ENCODE data around the gene DROSHA. TPM values are rescaled to one million over a fixed set of nuclear protein-coding genes. Genes with fewer than 3 reads are reported as not detected.
"Not testable (repeated sequence)": the region's sequence is repeated elsewhere in the genome, so short reads cannot be mapped to it uniquely, and the experiment has no call there.

DROSHA gene
- polyA plus RNA-seq, 3 donors from 2014 or later: 8.5 to 20.3 (median 9.3) TPM

GRCh38 chr5:31551878-31552277 is 20.0 kb upstream of the DROSHA start:
- Mint-ChIP-seq H3K27ac (no peak overlapping the region), H3K36me3 (peaks cover 23 to 53% (median 42%) of the 10 kb centered on the region in 3 donors), H3K4me3 (no peak overlapping the region)

GRCh38 chr5:31549114-31549513 is 17.2 kb upstream of the DROSHA start:
- not testable (repeated sequence) for DNase-seq; H3K27me3 Mint-ChIP-seq (ENCODE audit: low read depth in 3 of 3); H3K27ac Mint-ChIP-seq; H3K4me1 Mint-ChIP-seq; H3K9me3 Mint-ChIP-seq; H3K4me3 Mint-ChIP-seq
- peaks cover 31 to 56% (median 45%) of the 10 kb centered on the region in 3 donors for H3K36me3 Mint-ChIP-seq

More at GRCh38 chr5:31551878-31552277, 20.0 kb upstream of the DROSHA start:
- peaks cover 0 to 4% (median 0%) of the 10 kb centered on the region in 3 donors for H3K27me3 Mint-ChIP-seq (ENCODE audit: low read depth in 3 of 3)
- H3K9me3 Mint-ChIP-seq: no peaks in the 10 kb centered on the region
- H3K4me1 Mint-ChIP-seq: no peaks in the 10 kb centered on the region
- no peak for DNase-seq

GRCh38 chr5:31537851-31538250 is 6.0 kb upstream of the DROSHA start:
- H3K27ac Mint-ChIP-seq: no peak overlapping the region
- H3K4me1 Mint-ChIP-seq: peaks cover 19 to 52% of the 10 kb centered on the region in 2 donors
- H3K9me3 Mint-ChIP-seq: no peaks in the 10 kb centered on the region
- no peak overlapping the region for H3K4me3 Mint-ChIP-seq
- peaks cover 0 to 2% (median 0%) of the 10 kb centered on the region in 3 donors for H3K27me3 Mint-ChIP-seq (ENCODE audit: low read depth in 3 of 3)
- DNase-seq: no peak
- H3K36me3 Mint-ChIP-seq: peaks cover 5 to 46% (median 19%) of the 10 kb centered on the region in 3 donors

- H3K36me3 Mint-ChIP-seq: peaks cover 0 to 41% (median 15%) of the 10 kb centered on the region in 3 donors
- peak overlapping the region in 1 of 6 donors; percentile 57 for H3K27ac Mint-ChIP-seq
- no peak for DNase-seq
- H3K4me3 Mint-ChIP-seq: no peak overlapping the region
- H3K4me1 Mint-ChIP-seq: peaks cover 24 to 57% of the 10 kb centered on the region in 2 donors
- H3K27me3 Mint-ChIP-seq (ENCODE audit: low read depth in 3 of 3): peaks cover 0 to 2% (median 1%) of the 10 kb centered on the region in 3 donors
- H3K9me3 Mint-ChIP-seq: no peaks in the 10 kb centered on the region
Measured at GRCh38 chr5:31537349-31537748, 5.5 kb upstream of the DROSHA start.

GRCh38 chr5:31536873-31537272 is 5.0 kb upstream of the DROSHA start:
- H3K4me3 Mint-ChIP-seq: no peak overlapping the region
- H3K9me3 Mint-ChIP-seq: no peaks in the 10 kb centered on the region
- H3K4me1 Mint-ChIP-seq: peaks cover 29 to 62% of the 10 kb centered on the region in 2 donors
- DNase-seq: no peak
- H3K27me3 Mint-ChIP-seq (ENCODE audit: low read depth in 3 of 3): peaks cover 3 to 7% (median 6%) of the 10 kb centered on the region in 3 donors
- peaks cover 0 to 39% (median 15%) of the 10 kb centered on the region in 3 donors for H3K36me3 Mint-ChIP-seq
- peak overlapping the region in 1 of 6 donors; percentile 57 for H3K27ac Mint-ChIP-seq

GRCh38 chr5:31534527-31535046 is 2.7 kb upstream of the DROSHA start:
- H3K4me3 Mint-ChIP-seq: peak overlapping the region in 3 of 5 donors; percentile 36 to 53 (median 52)
- peaks cover 48 to 78% of the 10 kb centered on the region in 2 donors for H3K4me1 Mint-ChIP-seq
- H3K36me3 Mint-ChIP-seq: peaks cover 5 to 30% (median 6%) of the 10 kb centered on the region in 3 donors
- no peak for DNase-seq
- peaks cover 4 to 10% (median 8%) of the 10 kb centered on the region in 3 donors for H3K27me3 Mint-ChIP-seq (ENCODE audit: low read depth in 3 of 3)
- peak overlapping the region in 2 of 6 donors; percentile 56 to 73 for H3K27ac Mint-ChIP-seq
- H3K9me3 Mint-ChIP-seq: no peaks in the 10 kb centered on the region

GRCh38 chr5:31531543-31531887 is 378 bp downstream of the DROSHA start:
- no peaks in the 10 kb centered on the region for H3K9me3 Mint-ChIP-seq
- peaks cover 17 to 40% (median 18%) of the 10 kb centered on the region in 3 donors for H3K36me3 Mint-ChIP-seq
- peak overlapping the region; percentile 95 to 100 (median 99) for H3K4me3 Mint-ChIP-seq
- H3K27me3 Mint-ChIP-seq (ENCODE audit: low read depth in 3 of 3): peaks cover 4 to 13% (median 8%) of the 10 kb centered on the region in 3 donors
- peak overlapping the region; percentile 89 to 97 (median 96) for H3K27ac Mint-ChIP-seq
- no peak for DNase-seq
- peaks cover 46 to 63% of the 10 kb centered on the region in 2 donors for H3K4me1 Mint-ChIP-seq

GRCh38 chr5:31530541-31531265 is 1.2 kb downstream of the DROSHA start:
- no peak for DNase-seq
- Mint-ChIP-seq H3K36me3 (peaks cover 19 to 41% (median 24%) of the 10 kb centered on the region in 3 donors), H3K27ac (peak overlapping the region; percentile 89 to 97 (median 96)), H3K9me3 (no peaks in the 10 kb centered on the region), H3K27me3 (ENCODE audit: low read depth in 3 of 3) (peaks cover 4 to 11% (median 8%) of the 10 kb centered on the region in 3 donors), H3K4me1 (peaks cover 46 to 63% of the 10 kb centered on the region in 2 donors), H3K4me3 (peak overlapping the region; percentile 95 to 100 (median 99))

GRCh38 chr5:31523041-31523440 is 8.9 kb downstream of the DROSHA start:
- Mint-ChIP-seq H3K9me3 (no peaks in the 10 kb centered on the region), H3K36me3 (peaks cover 25 to 56% (median 38%) of the 10 kb centered on the region in 3 donors), H3K27me3 (ENCODE audit: low read depth in 3 of 3) (peaks cover 0 to 3% (median 2%) of the 10 kb centered on the region in 3 donors), H3K4me3 (no peak overlapping the region), H3K4me1 (no peaks in the 10 kb centered on the region), H3K27ac (no peak overlapping the region)
- no peak for DNase-seq

GRCh38 chr5:31516802-31517201 is 15.1 kb downstream of the DROSHA start:
- Mint-ChIP-seq H3K9me3 (no peaks in the 10 kb centered on the region), H3K36me3 (peaks cover 26 to 44% (median 29%) of the 10 kb centered on the region in 3 donors), H3K27ac (no peak overlapping the region), H3K4me3 (no peak overlapping the region), H3K4me1 (peaks cover 0 to 12% of the 10 kb centered on the region in 2 donors), H3K27me3 (ENCODE audit: low read depth in 3 of 3) (no peaks in the 10 kb centered on the region)
- DNase-seq: no peak

GRCh38 chr5:31511305-31511704 is 20.6 kb downstream of the DROSHA start:
- Mint-ChIP-seq H3K4me1 (no peaks in the 10 kb centered on the region), H3K9me3 (no peaks in the 10 kb centered on the region), H3K27ac (no peak overlapping the region), H3K27me3 (ENCODE audit: low read depth in 3 of 3) (no peaks in the 10 kb centered on the region), H3K36me3 (peaks cover 42 to 69% (median 49%) of the 10 kb centered on the region in 3 donors), H3K4me3 (no peak overlapping the region)
- no peak for DNase-seq

GRCh38 chr5:31504529-31504928 is 27.4 kb downstream of the DROSHA start:
- no peak overlapping the region for H3K4me3 Mint-ChIP-seq
- H3K9me3 Mint-ChIP-seq: no peaks in the 10 kb centered on the region

GRCh38 chr5:31502506-31502905 is 29.4 kb downstream of the DROSHA start:
- H3K4me3 Mint-ChIP-seq: no peak overlapping the region
- peaks cover 26 to 64% (median 48%) of the 10 kb centered on the region in 3 donors for H3K36me3 Mint-ChIP-seq
- DNase-seq: no peak
- no peaks in the 10 kb centered on the region for H3K4me1 Mint-ChIP-seq
- peaks cover 0 to 2% (median 0%) of the 10 kb centered on the region in 3 donors for H3K27me3 Mint-ChIP-seq (ENCODE audit: low read depth in 3 of 3)
- no peaks in the 10 kb centered on the region for H3K9me3 Mint-ChIP-seq
- no peak overlapping the region for H3K27ac Mint-ChIP-seq

More at GRCh38 chr5:31504529-31504928, 27.4 kb downstream of the DROSHA start:
- Mint-ChIP-seq H3K4me1 (no peaks in the 10 kb centered on the region), H3K36me3 (peaks cover 27 to 65% (median 55%) of the 10 kb centered on the region in 3 donors), H3K27me3 (ENCODE audit: low read depth in 3 of 3) (peaks cover 0 to 2% (median 0%) of the 10 kb centered on the region in 3 donors), H3K27ac (no peak overlapping the region)
- DNase-seq: no peak

GRCh38 chr5:31500256-31500655 is 31.6 kb downstream of the DROSHA start:
- DNase-seq: no peak
- Mint-ChIP-seq H3K27ac (no peak overlapping the region), H3K9me3 (no peaks in the 10 kb centered on the region), H3K36me3 (peaks cover 21 to 70% (median 50%) of the 10 kb centered on the region in 3 donors), H3K4me3 (no peak overlapping the region), H3K27me3 (ENCODE audit: low read depth in 3 of 3) (peaks cover 0 to 2% (median 0%) of the 10 kb centered on the region in 3 donors), H3K4me1 (no peaks in the 10 kb centered on the region)
